Right lobe of liver (tissue), 6 donors: ENCODE results near the gene MYH15. TPM values are rescaled to one million over a fixed set of nuclear protein-coding genes. Genes with fewer than 3 reads are reported as not detected.

Experiments
- ATAC-seq, 4 donors: fragments of 200-7000 bp; cut with Tn5 transposase; one replicate each; pipeline ENCODE4 v1.9.1; 2020; ENCODE audit warnings: mild to moderate bottlenecking in 4 of 4, moderate library complexity in 4 of 4
- DNase-seq, 3 donors: peaks; one replicate each; pipeline ENCODE4 v3.0.0-alpha.2; 2020
- H3K27ac ChIP-seq, 3 donors: fragments of 200-600 bp; one replicate each; pipeline ENCODE4 v1.8.0; 2022
- H3K27me3 ChIP-seq, 2 donors: fragments of 200-600 bp; one replicate each; pipeline ENCODE4 v1.8.0; 2022
- H3K36me3 ChIP-seq, 4 donors: fragments of 200-600 bp; sonication (generic) in 1 of 4; one replicate each; pipeline versions ENCODE4 v1.5.1 to v1.8.0; 2017 to 2022; ENCODE audit warnings: control low read depth in 1 of 4
- H3K4me1 ChIP-seq, 4 donors: fragments of 200-600 bp; sonication (generic) in 1 of 4; one replicate each; pipeline versions ENCODE4 v1.5.1 to v1.8.0; 2017 to 2022; ENCODE audit warnings: control low read depth in 1 of 4
- H3K4me3 ChIP-seq, 3 donors: fragments of 200-600 bp; one replicate each; pipeline ENCODE4 v1.8.0; 2022
- H3K9me3 ChIP-seq, 4 donors: fragments of 200-600 bp; sonication (generic) in 1 of 4; one replicate each; pipeline versions ENCODE4 v1.5.1 to v1.8.0; 2017 to 2022; ENCODE audit warnings: control low read depth in 1 of 4
- POLR2A ChIP-seq: fragments of 450-650 bp; IDR thresholded peaks from one replicate; pipeline ENCODE4 v1.6.1; 2017; ENCODE audit warnings: antibody characterized with exemption, mild to moderate bottlenecking
- WGBS: methylation state at CpG from one replicate; pipeline ENCODE4 v1.1.6; 2018; ENCODE audit warnings: low coverage, low lambda C conversion rate; ENCODE audit not compliant: insufficient coverage; ENCODE audit errors: missing lambda C conversion rate; 5-methylcytosine and 5-hydroxymethylcytosine counted together
- intact Hi-C, 2 donors: fragments of 100-400 bp; cut with DNase I; formaldehyde crosslinking; loops; one replicate each; pipeline versions ENCODE4 v1.11.2 to v1.14.1; 2022
- total RNA-seq, 6 experiments: library from RNA; depleted of rRNA in 2 of 6; stranded (reverse); fragments of >200 nt in 2 of 6; fragmentation: NEBNext Ultra II Directional in 3 of 6; extraction: Animal tissue kit (Norgen Biotek cat#: 25700) in 3 of 6; gene quantifications; one replicate each; pipeline versions ENCODE4 v1.1.0 to v1.2.4, GENCODE V29; 2016 to 2023
- TF ChIP-seq, protein P1 (sequence below), 4 donors: fragments of 200-600 bp in 3 of 4; fragments of 450-650 bp in 1 of 4; IDR thresholded peaks; one replicate each; pipeline versions ENCODE4 v1.5.1 to v1.8.0; 2016 to 2022; ENCODE audit warnings: antibody characterized with exemption in 4 of 4, mild to moderate bottlenecking in 2 of 4
- donor health status: DM: no; HTN: yes; CAD: no.
- donor health status: DM: no; HTN: no; CAD: no.
- donor health status: DM: no; HTN: no; CAD: no.
- donor health status: DM: no; HTN: yes; CAD: no.
- donor health status: DM: no; HTN: yes; CAD: no.

Gene MYH15
- total RNA-seq, 6 experiments from 2014 or later = not detected

DNA sequence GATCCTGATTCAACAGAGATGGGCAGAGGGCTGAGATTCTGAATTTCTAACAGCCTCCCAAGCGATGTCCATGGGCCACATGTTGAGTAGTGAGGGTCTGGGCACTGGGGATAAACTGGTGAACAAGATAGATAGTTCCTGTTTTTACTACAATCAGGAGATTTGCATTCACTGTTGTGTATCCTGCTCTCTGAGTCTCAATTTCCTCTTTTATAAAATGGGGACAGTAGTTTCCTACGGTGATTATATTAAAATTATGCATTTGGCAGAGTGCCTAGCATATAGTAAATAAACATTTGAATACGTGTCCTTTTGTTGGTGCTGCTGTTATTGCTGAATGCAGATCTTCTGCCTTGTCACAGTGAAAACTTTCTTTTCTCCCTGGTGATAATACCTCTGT, 102.5 kb downstream of the MYH15 start:
- no peak for ATAC-seq
- no peak overlapping the region for H3K4me3 ChIP-seq
- 53% methylated on average over 3 of the region's 3 CpGs for WGBS
- no peaks in the 10 kb centered on the region for H3K9me3 ChIP-seq
- H3K27ac ChIP-seq = no peak overlapping the region
- no peak for DNase-seq
- H3K4me1 ChIP-seq = peaks cover 0 to 4% (median 0%) of the 10 kb centered on the region in 4 donors
- intact Hi-C loops = no loop called here
- TF ChIP-seq, protein P1, sequence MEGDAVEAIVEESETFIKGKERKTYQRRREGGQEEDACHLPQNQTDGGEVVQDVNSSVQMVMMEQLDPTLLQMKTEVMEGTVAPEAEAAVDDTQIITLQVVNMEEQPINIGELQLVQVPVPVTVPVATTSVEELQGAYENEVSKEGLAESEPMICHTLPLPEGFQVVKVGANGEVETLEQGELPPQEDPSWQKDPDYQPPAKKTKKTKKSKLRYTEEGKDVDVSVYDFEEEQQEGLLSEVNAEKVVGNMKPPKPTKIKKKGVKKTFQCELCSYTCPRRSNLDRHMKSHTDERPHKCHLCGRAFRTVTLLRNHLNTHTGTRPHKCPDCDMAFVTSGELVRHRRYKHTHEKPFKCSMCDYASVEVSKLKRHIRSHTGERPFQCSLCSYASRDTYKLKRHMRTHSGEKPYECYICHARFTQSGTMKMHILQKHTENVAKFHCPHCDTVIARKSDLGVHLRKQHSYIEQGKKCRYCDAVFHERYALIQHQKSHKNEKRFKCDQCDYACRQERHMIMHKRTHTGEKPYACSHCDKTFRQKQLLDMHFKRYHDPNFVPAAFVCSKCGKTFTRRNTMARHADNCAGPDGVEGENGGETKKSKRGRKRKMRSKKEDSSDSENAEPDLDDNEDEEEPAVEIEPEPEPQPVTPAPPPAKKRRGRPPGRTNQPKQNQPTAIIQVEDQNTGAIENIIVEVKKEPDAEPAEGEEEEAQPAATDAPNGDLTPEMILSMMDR (IDR thresholded peaks at IDR 0.05) = no peak
- no peak for TF ChIP-seq POLR2A
- no peaks in the 10 kb centered on the region for H3K27me3 ChIP-seq
- H3K36me3 ChIP-seq = no peaks in the 10 kb centered on the region

GRCh38 chr3:108406661-108407206, 103.7 kb downstream of the MYH15 start:
- H3K36me3 ChIP-seq = no peaks in the 10 kb centered on the region
- no peaks in the 10 kb centered on the region for H3K27me3 ChIP-seq
- WGBS = 27% methylated on average over 7 of the region's 7 CpGs
- peaks cover 0 to 4% (median 0%) of the 10 kb centered on the region in 4 donors for H3K4me1 ChIP-seq
- TF ChIP-seq POLR2A = no peak
- TF ChIP-seq, protein P1 (IDR thresholded peaks at IDR 0.05) = peak in 3 of 4 donors; percentile 55 to 85 (median 62)
- no peak overlapping the region for H3K27ac ChIP-seq
- no peak overlapping the region for H3K4me3 ChIP-seq
- no peak for DNase-seq
- ATAC-seq = peak; percentile 88 to 99 (median 90)
- H3K9me3 ChIP-seq = no peaks in the 10 kb centered on the region
- intact Hi-C loops = no loop called here

DNA sequence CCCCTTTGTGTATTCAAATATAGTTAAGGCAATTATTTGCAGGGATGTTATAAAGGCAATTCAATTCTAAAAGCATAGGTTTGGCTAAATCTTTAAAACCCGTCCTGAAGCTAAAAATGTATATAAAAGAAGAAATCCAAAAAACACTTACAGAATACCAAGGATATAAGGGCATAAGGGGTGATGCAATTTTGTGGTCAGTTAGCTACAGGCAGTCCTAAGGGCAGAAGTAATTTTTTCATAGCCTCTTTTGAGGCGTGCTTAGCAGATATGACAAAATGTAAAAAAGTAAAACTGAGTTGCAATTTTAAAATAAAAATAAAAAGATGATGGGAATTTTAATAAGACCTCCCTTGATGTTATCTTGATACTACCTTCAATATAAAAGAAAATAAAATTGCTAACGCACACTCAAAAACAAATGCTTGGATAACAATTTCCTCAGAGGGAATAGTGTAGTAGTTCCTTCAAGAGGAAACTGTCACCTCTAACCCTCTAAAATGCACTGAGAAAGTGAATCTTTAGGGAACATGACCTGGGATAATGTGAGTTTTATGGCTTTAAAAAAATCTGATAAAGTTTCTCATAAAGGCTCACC, 104.2 kb downstream of the MYH15 start:
- ATAC-seq = no peak
- no peak for DNase-seq
- no peak overlapping the region for H3K27ac ChIP-seq
- intact Hi-C loops = no loop called here
- no peaks in the 10 kb centered on the region for H3K9me3 ChIP-seq
- TF ChIP-seq POLR2A = no peak
- TF ChIP-seq, protein P1 (IDR thresholded peaks at IDR 0.05) = no peak
- 62% methylated on average over 3 of the region's 3 CpGs for WGBS
- no peak overlapping the region for H3K4me3 ChIP-seq
- no peaks in the 10 kb centered on the region for H3K27me3 ChIP-seq
- no peaks in the 10 kb centered on the region for H3K36me3 ChIP-seq
- H3K4me1 ChIP-seq = peaks cover 0 to 4% (median 0%) of the 10 kb centered on the region in 4 donors

DNA sequence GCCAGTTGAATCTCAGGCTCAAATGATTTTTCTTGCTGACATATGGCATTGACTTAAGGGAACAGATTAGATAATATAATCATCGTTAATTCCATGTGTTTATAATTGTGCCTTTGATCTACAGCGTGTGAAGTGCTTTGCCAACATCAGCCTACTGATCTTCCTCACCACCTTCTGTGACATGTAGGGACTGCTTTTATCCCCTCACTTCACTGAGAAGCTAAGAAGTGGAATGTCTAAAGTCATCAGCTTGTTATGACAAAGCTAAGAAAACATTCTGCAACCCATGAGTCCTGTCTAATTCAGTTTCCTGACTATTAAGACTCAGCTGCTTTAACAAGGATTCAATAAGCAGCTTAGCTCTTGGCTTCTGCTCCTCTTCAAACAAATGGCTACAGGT, 106.0 kb downstream of the MYH15 start:
- Histone ChIP-seq H3K4me1 (peaks cover 0 to 4% (median 0%) of the 10 kb centered on the region in 4 donors), H3K27ac (no peak overlapping the region), H3K36me3 (no peaks in the 10 kb centered on the region), H3K9me3 (no peaks in the 10 kb centered on the region), H3K27me3 (no peaks in the 10 kb centered on the region), H3K4me3 (no peak overlapping the region)
- intact Hi-C loops = no loop called here
- TF ChIP-seq, protein P1 (IDR thresholded peaks at IDR 0.05) = no peak
- 60% methylated on average over 2 of the region's 2 CpGs for WGBS
- DNase-seq (no peak), ATAC-seq (no peak)
